ENCODE results near the gene ATP8B1.
A peak's percentile ranks its signal among the peaks of the same experiment; 100 is the strongest.

Gene ATP8B1

GRCh38 chr18:57802213-57803102, 657 bp downstream of the ATP8B1 start:
- ATAC-seq (ENCODE audit: low read depth) (peak; percentile 7; the same call in 2 of the 3 replicates), DNase-seq (ENCODE audit: low spot score) (no peak)
- no peaks in the 10 kb centered on the region for H3K9me3 ChIP-seq (ENCODE audit: severe bottlenecking)
- H3K4me1 ChIP-seq (ENCODE audit: insufficient read depth, poor library complexity, severe bottlenecking) = peaks cover 12% of the 10 kb centered on the region
- H3K36me3 ChIP-seq (ENCODE audit: low read depth) = no peaks in the 10 kb centered on the region
- no peaks in the 10 kb centered on the region for H3K27me3 ChIP-seq (ENCODE audit: insufficient read depth, poor library complexity, severe bottlenecking)
- TF ChIP-seq, protein P1, sequence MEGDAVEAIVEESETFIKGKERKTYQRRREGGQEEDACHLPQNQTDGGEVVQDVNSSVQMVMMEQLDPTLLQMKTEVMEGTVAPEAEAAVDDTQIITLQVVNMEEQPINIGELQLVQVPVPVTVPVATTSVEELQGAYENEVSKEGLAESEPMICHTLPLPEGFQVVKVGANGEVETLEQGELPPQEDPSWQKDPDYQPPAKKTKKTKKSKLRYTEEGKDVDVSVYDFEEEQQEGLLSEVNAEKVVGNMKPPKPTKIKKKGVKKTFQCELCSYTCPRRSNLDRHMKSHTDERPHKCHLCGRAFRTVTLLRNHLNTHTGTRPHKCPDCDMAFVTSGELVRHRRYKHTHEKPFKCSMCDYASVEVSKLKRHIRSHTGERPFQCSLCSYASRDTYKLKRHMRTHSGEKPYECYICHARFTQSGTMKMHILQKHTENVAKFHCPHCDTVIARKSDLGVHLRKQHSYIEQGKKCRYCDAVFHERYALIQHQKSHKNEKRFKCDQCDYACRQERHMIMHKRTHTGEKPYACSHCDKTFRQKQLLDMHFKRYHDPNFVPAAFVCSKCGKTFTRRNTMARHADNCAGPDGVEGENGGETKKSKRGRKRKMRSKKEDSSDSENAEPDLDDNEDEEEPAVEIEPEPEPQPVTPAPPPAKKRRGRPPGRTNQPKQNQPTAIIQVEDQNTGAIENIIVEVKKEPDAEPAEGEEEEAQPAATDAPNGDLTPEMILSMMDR (IDR thresholded peaks at IDR 0.05; ENCODE audit: poor library complexity, severe bottlenecking) = no peak
- peak overlapping the region; percentile 57 for H3K27ac ChIP-seq (ENCODE audit: poor library complexity, severe bottlenecking)
- peak overlapping the region; percentile 69 for H3K4me3 ChIP-seq (ENCODE audit: severe bottlenecking)

GRCh38 chr18:57801761-57802212, 1.3 kb downstream of the ATP8B1 start:
- DNase-seq (ENCODE audit: low spot score) (no peak), ATAC-seq (ENCODE audit: low read depth) (no peak)
- peaks cover 7% of the 10 kb centered on the region for H3K4me1 ChIP-seq (ENCODE audit: insufficient read depth, poor library complexity, severe bottlenecking)
- H3K4me3 ChIP-seq (ENCODE audit: severe bottlenecking) = peak overlapping the region; percentile 69
- H3K27me3 ChIP-seq (ENCODE audit: insufficient read depth, poor library complexity, severe bottlenecking) = no peaks in the 10 kb centered on the region
- TF ChIP-seq, protein P1 (IDR thresholded peaks at IDR 0.05; ENCODE audit: poor library complexity, severe bottlenecking) = no peak
- peak overlapping the region; percentile 57 for H3K27ac ChIP-seq (ENCODE audit: poor library complexity, severe bottlenecking)
- H3K36me3 ChIP-seq (ENCODE audit: low read depth) = no peaks in the 10 kb centered on the region
- H3K9me3 ChIP-seq (ENCODE audit: severe bottlenecking) = no peaks in the 10 kb centered on the region

GRCh38 chr18:57801325-57801724, 1.8 kb downstream of the ATP8B1 start:
- Histone ChIP-seq H3K36me3 (ENCODE audit: low read depth) (no peaks in the 10 kb centered on the region), H3K4me1 (ENCODE audit: insufficient read depth, poor library complexity, severe bottlenecking) (peaks cover 7% of the 10 kb centered on the region), H3K27ac (ENCODE audit: poor library complexity, severe bottlenecking) (peak overlapping the region; percentile 57), H3K27me3 (ENCODE audit: insufficient read depth, poor library complexity, severe bottlenecking) (no peaks in the 10 kb centered on the region), H3K9me3 (ENCODE audit: severe bottlenecking) (no peaks in the 10 kb centered on the region), H3K4me3 (ENCODE audit: severe bottlenecking) (peak overlapping the region; percentile 69)
- DNase-seq (ENCODE audit: low spot score) (no peak), ATAC-seq (ENCODE audit: low read depth) (no peak)
- TF ChIP-seq, protein P1 (IDR thresholded peaks at IDR 0.05; ENCODE audit: poor library complexity, severe bottlenecking) = no peak

- H3K27ac ChIP-seq (ENCODE audit: poor library complexity, severe bottlenecking) = no peak overlapping the region
- no peak overlapping the region for H3K4me3 ChIP-seq (ENCODE audit: severe bottlenecking)
- H3K36me3 ChIP-seq (ENCODE audit: low read depth) = no peaks in the 10 kb centered on the region; the same call in 1 of the 2 replicates
- no peaks in the 10 kb centered on the region for H3K9me3 ChIP-seq (ENCODE audit: severe bottlenecking)
- ATAC-seq (ENCODE audit: low read depth) = no peak
- no peak for DNase-seq (ENCODE audit: low spot score)
- TF ChIP-seq, protein P1 (IDR thresholded peaks at IDR 0.05; ENCODE audit: poor library complexity, severe bottlenecking) = no peak
- H3K27me3 ChIP-seq (ENCODE audit: insufficient read depth, poor library complexity, severe bottlenecking) = no peaks in the 10 kb centered on the region
- peaks cover 7% of the 10 kb centered on the region for H3K4me1 ChIP-seq (ENCODE audit: insufficient read depth, poor library complexity, severe bottlenecking)
Observed at GRCh38 chr18:57798713-57799373, 4.3 kb downstream of the ATP8B1 start.
